Measurements from ENCODE around the gene FAM163A.

The FAM163A gene

GRCh38 chr1:179865377-179865776, 122.3 kb downstream of the FAM163A start:
- H3K9ac ChIP-seq (ENCODE audit: low read depth, low read length) = no peak overlapping the region
- WGBS = 94% methylated on average over 6 of the region's 6 CpGs
- H3K4me3 ChIP-seq (ENCODE audit: low read length) = no peak overlapping the region

More at GRCh38 chr1:179865377-179865776, 122.3 kb downstream of the FAM163A start:
- no peaks in the 10 kb centered on the region for H3K27me3 ChIP-seq (ENCODE audit: insufficient read depth, low read length)
- peaks cover 77% of the 10 kb centered on the region for H3K36me3 ChIP-seq (ENCODE audit: insufficient read depth, low read length)
- H3K4me1 ChIP-seq (ENCODE audit: insufficient read depth, low read length) = peaks cover 4% of the 10 kb centered on the region; the same call in 1 of the 2 replicates
- H3K9me3 ChIP-seq (ENCODE audit: insufficient read depth, low read depth, low read length) = no peaks in the 10 kb centered on the region; the same call in 1 of the 2 replicates
- no peak overlapping the region for H3K27ac ChIP-seq (ENCODE audit: low read depth, low read length)

Measured in HUES64 (cell line).